NB4 (cell line): ENCODE results near the gene ASCL2.

Experiments
- MAX ChIP-seq: IDR thresholded peaks from 2 replicates; pipeline ENCODE4 v1.6.1; 2011; ENCODE audit warnings: low read depth, low read length
- POLR2A ChIP-seq: IDR thresholded peaks from 2 replicates; pipeline ENCODE4 v1.6.1; 2011; ENCODE audit warnings: mild to moderate bottlenecking; ENCODE audit not compliant: insufficient read length; ENCODE audit errors: extremely low read depth

GRCh38 chr11:2258501-2259465 lies 11.6 kb downstream of the ASCL2 start:
- TF ChIP-seq POLR2A: no peak
- TF ChIP-seq MAX: no peak
